Mononuclear cell (primary cell): ENCODE results near the gene SPINT2. TPM values are rescaled to one million over a fixed set of nuclear protein-coding genes. Genes with fewer than 3 reads are reported as not detected.
"Not testable (repeated sequence)": the region's sequence is repeated elsewhere in the genome, so short reads cannot be mapped to it uniquely, and the experiment has no call there.

ENCODE experiments used
- H3K27me3 ChIP-seq: 2 replicates; pipeline ENCODE4 v1.6.0; 2011; ENCODE audit warnings: low read length, control low read depth; ENCODE audit not compliant: insufficient read depth
- H3K4me1 ChIP-seq: 2 replicates; pipeline ENCODE4 v1.5.1; 2011; ENCODE audit warnings: mild to moderate bottlenecking, low read length, control low read depth; ENCODE audit not compliant: insufficient read depth
- H3K4me3 ChIP-seq: 2 replicates; pipeline ENCODE4 v1.5.1; 2011; ENCODE audit warnings: mild to moderate bottlenecking, low read length, moderate library complexity
- H3K9me3 ChIP-seq: 2 replicates; pipeline ENCODE4 v1.5.1; 2011; ENCODE audit warnings: low read depth, mild to moderate bottlenecking, control low read depth, low read length
- total RNA-seq: library from RNA; depleted of rRNA; stranded (reverse); fragments of >200 nt; gene quantifications from one replicate; pipeline ENCODE4 v1.2.3, GENCODE V29; 2012

The SPINT2 gene
- total RNA-seq, 1 donor, result 34.5 TPM

DNA sequence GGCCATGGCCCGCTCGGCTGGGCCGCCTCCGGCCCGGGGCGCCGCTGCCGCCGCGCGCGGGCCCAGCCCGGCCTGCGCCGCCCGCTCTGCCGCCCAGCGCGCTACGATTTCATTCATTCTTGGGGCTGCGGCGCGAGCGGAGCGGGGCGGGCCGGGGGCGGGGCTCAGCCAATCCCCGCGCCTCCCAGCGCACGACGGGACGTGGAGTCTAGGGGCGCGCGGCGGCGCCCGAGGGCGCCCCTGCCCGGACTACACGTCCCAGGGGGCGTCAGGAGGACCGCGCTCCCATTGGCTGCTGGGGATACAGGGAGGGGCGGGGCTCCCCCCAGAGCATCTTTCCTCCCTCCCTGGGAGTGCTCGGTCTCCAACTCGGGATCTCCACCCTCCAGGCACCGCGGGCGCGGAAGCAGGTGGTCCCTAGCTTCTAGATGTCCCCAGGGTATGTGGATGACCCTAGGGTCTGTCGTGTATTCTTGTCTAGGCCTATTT lies 34.7 kb upstream of the SPINT2 start:
- Histone ChIP-seq H3K9me3 (no peaks in the 10 kb centered on the region), H3K4me1 (peaks cover 8% of the 10 kb centered on the region), H3K4me3 (no peak overlapping the region), H3K27me3 (peaks cover 51% of the 10 kb centered on the region)

DNA sequence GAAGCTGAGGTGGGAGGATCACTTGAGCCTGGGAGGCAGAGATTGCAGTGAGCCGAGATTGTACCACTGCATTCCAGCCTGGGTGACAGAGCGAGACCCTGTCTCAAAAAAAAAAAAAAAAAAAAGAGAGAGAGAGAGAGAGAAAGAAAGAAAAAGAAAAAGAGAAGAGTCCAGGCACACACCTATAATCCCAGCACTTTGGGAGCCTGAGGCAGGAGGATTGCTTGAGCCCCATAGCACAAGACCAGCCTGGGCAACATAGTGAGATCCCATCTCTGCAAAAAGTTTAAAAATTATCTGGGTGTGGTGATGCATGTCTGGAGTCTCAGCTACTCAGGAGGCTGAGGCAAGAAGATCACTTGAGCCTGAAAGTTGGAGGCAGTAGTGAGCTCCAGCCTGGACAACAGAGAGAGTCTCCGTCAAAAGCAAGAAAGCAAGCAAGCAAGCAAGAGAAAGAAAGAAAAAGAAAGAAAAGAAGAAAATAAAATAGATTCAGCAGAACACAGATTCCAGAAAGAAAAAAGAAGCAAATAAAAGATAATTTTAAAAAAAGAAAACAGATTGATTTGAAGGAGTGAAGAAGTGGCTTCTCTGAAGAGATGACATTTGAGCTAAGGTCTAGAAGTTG lies 33.8 kb upstream of the SPINT2 start:
- H3K4me3 ChIP-seq, H3K9me3 ChIP-seq, H3K4me1 ChIP-seq: not testable (repeated sequence)
- peaks cover 42% of the 10 kb centered on the region for H3K27me3 ChIP-seq

DNA sequence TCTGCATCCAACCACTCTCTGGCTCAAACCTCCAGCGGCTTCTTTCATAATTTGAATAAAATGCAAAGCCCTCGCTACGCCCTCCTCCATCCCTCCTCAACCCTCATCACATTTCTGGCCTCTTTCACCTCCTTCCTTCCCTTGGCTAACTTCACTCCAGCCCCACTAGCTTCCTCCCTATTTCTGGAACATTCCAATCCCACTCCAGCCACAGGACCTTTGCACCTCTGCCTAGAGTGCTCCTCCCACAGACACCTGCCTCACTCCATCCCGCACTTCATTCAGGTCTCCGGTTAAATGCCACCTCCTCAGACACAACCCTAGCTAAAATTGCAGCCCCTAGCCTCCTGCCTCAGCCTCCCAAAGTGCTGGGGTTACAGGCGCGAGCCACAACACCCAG lies 32.5 kb upstream of the SPINT2 start:
- Histone ChIP-seq H3K27me3 (peaks cover 31% of the 10 kb centered on the region), H3K9me3 (no peaks in the 10 kb centered on the region), H3K4me3 (no peak overlapping the region), H3K4me1 (peaks cover 8% of the 10 kb centered on the region)

DNA sequence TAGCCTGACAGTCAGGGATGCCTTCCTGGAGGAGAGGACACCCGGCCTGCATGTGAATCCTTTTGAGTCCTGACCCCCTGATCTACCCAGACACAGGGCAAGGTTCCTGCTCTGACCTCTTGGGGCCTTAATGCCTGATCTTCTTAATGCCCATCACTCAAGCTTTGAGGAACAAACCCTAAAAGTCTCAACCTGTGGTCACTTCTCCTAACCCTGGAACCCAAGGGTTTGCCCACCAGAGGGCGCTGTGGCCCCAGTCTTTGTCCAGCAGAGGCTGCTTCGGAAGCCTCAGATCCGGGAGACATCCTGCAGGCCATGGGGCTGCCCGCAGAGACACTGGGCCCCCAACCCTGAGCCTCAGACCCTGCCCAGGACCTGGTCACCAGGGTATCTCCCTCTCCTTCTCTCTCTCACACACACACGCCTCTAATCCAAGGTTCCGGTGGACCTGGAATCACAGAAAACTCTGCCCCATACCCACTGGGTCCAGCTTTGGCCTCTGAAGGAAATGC lies 30.6 kb upstream of the SPINT2 start:
- H3K4me3 ChIP-seq, result no peak overlapping the region
- peaks cover 4% of the 10 kb centered on the region for H3K4me1 ChIP-seq
- no peaks in the 10 kb centered on the region for H3K9me3 ChIP-seq
- peaks cover 16% of the 10 kb centered on the region for H3K27me3 ChIP-seq

DNA sequence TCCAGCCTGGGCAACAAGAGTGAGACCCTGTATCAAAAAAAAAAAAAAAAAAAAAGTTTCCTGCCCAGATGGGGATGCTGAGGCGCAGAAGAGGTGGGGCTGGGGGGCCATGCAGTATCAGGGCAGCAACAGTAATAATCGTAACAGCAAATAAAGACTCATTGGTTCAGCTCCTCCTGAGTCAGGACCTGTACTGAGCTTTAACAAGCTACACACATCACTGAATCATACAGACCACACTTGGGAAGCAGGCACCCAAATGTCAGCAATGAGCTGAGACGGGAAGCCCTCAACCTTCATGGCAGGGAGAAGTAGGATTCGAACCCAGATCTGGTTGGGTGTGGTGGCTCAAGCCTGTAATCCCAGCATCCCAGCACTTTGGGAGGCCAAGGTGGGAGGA lies 29.8 kb upstream of the SPINT2 start:
- H3K4me1 ChIP-seq, result no peaks in the 10 kb centered on the region
- H3K4me3 ChIP-seq, result no peak overlapping the region
- no peaks in the 10 kb centered on the region for H3K9me3 ChIP-seq
- H3K27me3 ChIP-seq, result peaks cover 12% of the 10 kb centered on the region

DNA sequence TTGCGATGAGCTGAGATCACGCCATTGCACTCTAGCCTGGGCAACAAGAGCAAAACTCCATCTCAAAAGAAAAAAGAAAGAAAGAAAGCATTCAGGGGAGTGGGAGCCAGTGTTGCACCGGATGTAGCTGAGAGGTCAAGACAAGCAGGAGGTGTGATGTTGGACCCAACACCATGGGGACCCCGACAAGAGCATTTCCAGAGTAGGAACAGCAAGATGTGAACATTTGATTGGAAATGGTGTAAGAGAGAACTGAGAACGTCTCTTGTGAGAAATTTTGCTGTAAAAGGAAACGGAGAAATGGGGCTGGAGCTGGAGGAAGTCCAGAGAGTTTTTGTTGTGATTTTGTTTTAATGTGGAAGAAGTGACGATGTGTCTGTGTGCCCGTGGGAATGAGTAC lies 24.6 kb upstream of the SPINT2 start:
- Histone ChIP-seq H3K27me3 (no peaks in the 10 kb centered on the region), H3K9me3 (no peaks in the 10 kb centered on the region)

DNA sequence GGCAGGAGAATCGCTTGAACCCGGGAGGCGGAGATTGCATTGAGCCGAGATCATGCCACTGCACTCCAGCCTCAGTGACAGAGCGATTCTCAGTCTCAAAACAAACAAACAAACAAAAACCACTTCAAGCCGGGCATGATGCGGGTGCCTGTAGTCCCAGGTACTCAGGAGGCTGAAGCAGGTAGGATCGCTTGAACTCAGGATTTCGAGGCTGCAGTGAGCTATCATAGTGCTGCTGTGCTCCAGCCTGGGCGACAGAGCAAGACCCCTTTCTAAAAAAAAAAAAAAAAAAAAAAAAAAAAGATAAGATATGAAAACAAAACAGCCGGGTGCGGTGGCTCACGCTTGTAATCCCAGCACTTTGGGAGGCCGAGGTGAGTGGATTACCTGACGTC lies 21.1 kb upstream of the SPINT2 start:
- Histone ChIP-seq H3K4me1 (peaks cover 3% of the 10 kb centered on the region), H3K4me3 (no peak overlapping the region), H3K9me3 (no peaks in the 10 kb centered on the region), H3K27me3 (no peaks in the 10 kb centered on the region)

More for the DNA sequence above, 24.6 kb upstream of the SPINT2 start:
- Histone ChIP-seq H3K4me1 (peaks cover 3% of the 10 kb centered on the region), H3K4me3 (no peak overlapping the region)

DNA sequence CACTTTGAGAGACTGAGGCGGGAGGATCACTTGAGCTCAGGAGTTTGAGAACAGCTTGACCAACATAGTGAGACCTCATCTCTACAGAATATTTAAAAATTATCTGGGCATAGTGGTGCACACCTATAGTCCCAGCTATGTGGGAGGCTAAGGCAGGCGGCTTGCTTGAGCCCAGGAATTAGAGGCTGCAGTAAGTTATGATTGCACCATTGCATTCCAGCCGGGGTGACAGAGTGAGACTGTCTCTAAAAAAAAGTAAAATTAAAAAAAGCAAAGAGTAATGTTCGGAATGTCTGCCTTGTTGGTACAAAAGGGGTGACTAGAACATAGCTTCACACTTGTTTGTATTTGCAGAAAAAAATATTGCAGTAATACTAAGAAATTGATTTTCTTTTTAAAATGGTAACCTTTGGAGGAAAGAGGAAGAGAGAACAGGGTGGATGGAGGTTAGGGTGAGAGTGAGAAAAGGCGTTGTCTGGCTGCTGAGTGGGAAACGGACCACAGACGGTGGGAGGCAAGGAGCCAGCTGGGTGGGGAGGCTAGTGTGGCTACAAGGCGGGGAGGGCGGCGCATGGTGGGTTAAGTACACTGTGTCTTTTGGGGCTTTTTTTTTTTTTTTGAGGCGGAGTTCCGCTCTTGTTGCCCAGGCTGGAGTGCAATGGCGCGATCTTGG lies 18.4 kb upstream of the SPINT2 start:
- no peak overlapping the region for H3K4me3 ChIP-seq
- no peaks in the 10 kb centered on the region for H3K9me3 ChIP-seq
- H3K27me3 ChIP-seq, result no peaks in the 10 kb centered on the region
- H3K4me1 ChIP-seq, result peaks cover 3% of the 10 kb centered on the region

DNA sequence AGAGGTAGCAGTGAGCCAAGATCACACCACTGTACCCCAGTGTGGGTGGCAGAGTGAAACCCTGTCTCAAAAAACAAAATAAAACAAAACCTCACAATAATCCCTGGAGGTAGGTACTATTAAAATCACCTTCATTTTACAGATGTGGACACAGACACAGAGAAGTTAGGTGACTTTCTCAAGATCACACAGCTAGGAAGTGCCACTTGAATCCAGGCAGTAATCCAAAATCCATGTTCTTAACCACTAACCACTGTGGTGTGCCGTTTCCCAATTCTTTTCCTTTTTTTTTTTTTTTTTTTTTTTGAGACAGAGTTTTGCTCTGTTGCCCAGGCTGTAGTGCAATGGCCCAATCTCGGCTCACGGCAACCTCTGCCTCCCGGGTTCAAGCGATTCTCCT lies 17.2 kb upstream of the SPINT2 start:
- Histone ChIP-seq H3K9me3 (no peaks in the 10 kb centered on the region), H3K4me1 (peaks cover 3% of the 10 kb centered on the region), H3K4me3 (no peak overlapping the region), H3K27me3 (no peaks in the 10 kb centered on the region)

DNA sequence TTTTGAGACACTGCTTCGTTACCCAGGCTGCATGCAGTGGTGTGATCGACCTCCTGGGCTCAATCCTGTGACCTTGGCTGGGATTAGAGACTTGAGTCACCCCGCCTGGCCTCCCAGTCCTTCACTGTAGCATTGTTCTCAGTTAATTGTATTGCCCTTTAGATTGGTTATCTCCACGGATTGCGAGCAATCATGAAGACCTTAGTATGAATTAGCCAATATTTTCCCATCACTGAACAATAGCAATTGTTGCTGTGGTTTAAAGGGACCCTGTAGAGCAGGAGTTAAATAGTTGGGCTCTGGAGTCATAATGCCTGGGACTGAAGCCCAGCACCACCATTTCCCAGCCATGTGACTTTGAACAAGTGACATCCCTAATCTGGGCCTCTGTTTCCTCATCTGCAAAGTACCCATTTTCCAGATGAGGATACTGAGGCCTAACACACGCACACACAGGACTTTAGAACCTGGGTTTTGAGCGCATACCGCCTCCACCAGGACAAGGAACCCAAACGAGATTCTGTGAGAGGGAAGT lies 16.6 kb upstream of the SPINT2 start:
- H3K4me3 ChIP-seq, result no peak overlapping the region
- H3K4me1 ChIP-seq, result peaks cover 3% of the 10 kb centered on the region
- H3K27me3 ChIP-seq, result no peaks in the 10 kb centered on the region
- H3K9me3 ChIP-seq, result no peaks in the 10 kb centered on the region

DNA sequence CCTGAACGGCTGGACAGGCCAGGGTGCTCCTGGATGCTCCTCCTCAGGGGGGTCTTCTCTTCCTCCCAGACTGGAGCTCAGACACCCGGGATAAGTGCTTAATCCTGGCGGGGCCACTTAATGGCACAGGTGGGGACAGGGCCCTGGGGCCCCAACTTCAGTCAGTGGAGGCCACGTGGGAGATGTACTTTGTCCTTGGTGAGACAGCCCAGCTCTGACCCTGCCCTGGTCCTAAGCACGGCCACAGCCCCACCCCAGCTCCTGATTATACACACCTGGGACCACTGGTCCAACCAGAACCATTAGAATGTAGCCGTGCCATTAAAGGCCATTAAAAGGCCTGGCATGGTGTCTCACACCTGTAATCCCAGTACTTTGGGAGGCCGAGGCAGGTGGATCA lies 16.0 kb upstream of the SPINT2 start:
- no peaks in the 10 kb centered on the region for H3K9me3 ChIP-seq
- peaks cover 2% of the 10 kb centered on the region for H3K4me1 ChIP-seq
- H3K27me3 ChIP-seq, result no peaks in the 10 kb centered on the region
- H3K4me3 ChIP-seq, result no peak overlapping the region

DNA sequence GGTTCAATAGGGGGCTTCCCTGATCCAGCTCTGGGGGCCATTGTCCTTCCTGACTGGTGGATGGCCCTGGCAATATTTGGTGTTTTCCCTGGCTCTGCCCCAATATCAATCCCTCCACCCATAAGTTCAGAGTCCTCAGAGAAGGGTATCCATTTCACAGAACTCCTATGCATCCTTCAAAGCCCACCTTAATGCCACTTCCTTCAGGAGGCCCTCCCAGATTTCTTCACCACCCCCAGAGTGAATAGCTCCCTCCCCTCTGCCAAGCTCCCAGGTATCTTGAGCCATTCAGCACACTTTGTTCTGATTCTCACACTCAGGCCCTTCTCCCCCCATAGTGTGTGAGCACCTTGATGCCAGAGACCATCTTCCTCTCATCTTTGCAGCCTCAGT lies 13.9 kb upstream of the SPINT2 start:
- H3K27me3 ChIP-seq, result peaks cover 4% of the 10 kb centered on the region
- no peaks in the 10 kb centered on the region for H3K9me3 ChIP-seq
- no peaks in the 10 kb centered on the region for H3K4me1 ChIP-seq
- H3K4me3 ChIP-seq, result no peak overlapping the region

DNA sequence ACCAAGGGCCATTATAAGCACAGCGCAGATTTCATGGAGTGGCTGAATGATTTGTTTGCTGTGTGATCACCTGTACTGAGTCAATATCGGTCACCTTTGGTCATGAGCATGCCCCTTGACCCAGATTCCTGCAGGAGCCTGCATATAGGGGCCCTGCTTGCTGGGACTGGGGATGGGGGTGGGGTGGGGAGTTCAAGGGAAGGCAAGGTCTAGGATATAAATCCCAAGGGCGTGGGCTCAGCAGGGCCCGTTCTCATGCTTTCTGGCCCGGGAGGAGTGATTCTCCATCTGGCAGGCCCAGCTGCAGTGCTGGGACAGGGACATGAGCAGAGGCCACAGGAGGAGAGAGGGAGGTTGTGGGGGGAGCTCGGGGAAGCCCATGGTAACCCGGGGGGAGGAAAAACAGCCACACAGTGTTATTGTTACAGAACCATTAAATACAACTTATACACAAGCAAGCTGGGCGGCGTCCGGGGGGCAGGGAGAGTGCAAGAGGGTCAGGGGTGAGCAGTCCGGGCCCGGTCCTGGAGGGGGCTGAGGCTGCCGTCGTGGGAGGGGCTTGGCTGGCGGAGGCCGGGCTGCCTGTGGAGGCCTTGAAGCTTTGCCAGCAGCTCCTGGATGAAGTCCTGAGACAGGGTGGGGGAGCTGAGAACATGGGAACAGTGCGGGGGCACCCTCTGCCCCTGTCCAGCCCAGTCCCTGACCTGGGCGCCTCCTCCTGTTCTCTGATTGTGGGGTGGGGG lies 13.4 kb upstream of the SPINT2 start:
- Histone ChIP-seq H3K27me3 (peaks cover 9% of the 10 kb centered on the region), H3K4me3 (no peak overlapping the region), H3K9me3 (no peaks in the 10 kb centered on the region), H3K4me1 (no peaks in the 10 kb centered on the region)

DNA sequence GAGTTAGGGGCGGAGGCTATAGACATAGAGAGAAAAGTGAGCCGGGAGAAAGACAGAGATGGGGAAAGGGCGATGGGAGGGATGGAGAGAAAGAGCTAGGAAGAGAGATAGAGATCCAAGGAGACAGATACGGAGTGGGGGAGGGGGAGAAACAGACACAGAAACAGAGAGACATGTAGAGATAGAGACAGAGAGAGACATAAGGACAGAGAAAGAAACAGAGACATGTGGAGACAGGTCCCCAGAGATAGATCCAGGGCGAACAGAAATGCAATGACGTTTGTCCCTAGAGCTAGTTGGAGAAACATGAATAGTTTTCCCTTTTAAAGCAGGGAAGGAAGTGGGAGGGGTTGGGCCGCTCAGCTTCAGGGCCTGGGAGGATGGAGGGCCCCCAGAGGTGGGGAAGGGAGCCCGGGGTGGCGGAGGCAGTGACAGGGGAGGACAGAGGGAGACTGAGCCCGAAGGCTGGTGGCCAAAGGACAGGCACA lies 12.8 kb upstream of the SPINT2 start:
- no peaks in the 10 kb centered on the region for H3K9me3 ChIP-seq
- H3K4me3 ChIP-seq, result no peak overlapping the region
- peaks cover 6% of the 10 kb centered on the region for H3K4me1 ChIP-seq
- peaks cover 10% of the 10 kb centered on the region for H3K27me3 ChIP-seq

DNA sequence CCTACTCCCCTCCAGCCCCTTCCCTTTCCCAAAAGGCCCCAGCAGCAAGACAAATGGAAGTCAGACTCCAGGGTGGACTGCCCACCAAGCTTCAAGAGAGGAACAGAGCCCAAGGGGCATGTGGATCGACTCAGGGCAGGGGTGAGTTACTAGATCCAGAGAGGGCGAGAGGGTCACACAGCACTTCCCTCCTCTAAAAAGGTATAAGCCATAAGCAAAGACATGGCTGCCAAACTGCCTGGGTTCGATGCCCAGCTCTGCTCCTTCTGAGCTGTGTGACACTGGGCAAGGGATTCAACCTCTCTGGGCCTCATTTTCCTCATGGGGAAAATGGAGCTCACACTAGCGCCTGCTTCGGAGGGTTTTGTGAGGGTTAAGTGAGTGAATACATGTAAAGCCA lies 12.0 kb upstream of the SPINT2 start:
- no peaks in the 10 kb centered on the region for H3K9me3 ChIP-seq
- H3K4me1 ChIP-seq, result peaks cover 10% of the 10 kb centered on the region

More for the DNA sequence above, 12.0 kb upstream of the SPINT2 start:
- Histone ChIP-seq H3K27me3 (peaks cover 16% of the 10 kb centered on the region), H3K4me3 (no peak overlapping the region)
